Activated CD4-positive, alpha-beta T cell treated with anti-CD3 and anti-CD28 coated beads, Interleukin-2, Interleukin-4, amounts not matched to agents 100 ng/mL and 50 ng/mL, durations not matched to agents 16 hours and 8 hours (primary cell): ENCODE results near the gene TPBG.
"Not testable (repeated sequence)": the region's sequence is repeated elsewhere in the genome, so short reads cannot be mapped to it uniquely, and the experiment has no call there.

Source experiments
- DNase-seq: peaks from one replicate; pipeline ENCODE4 v3.0.0-alpha.2; 2020; ENCODE audit warnings: low spot score

The TPBG gene

DNA sequence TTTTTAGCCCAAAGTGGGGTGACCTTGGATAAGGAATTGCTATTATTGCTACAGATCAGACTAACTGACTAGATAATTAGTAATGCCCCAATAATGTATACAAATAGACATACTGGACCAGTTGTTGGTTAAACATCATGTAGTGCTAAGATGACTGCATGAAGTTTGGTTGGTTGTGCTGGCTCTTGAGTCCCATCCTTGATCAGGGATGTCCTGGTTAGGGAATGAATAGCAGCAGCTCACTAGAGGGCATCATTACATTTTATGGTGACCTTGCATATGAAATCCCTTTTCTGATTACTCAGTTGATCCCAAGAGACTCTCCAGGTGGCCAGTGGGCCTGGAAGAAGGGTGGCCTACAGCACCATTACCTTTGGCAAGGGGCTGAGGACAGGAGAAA lies 10.9 kb downstream of the TPBG start:
- no peak for DNase-seq

DNA sequence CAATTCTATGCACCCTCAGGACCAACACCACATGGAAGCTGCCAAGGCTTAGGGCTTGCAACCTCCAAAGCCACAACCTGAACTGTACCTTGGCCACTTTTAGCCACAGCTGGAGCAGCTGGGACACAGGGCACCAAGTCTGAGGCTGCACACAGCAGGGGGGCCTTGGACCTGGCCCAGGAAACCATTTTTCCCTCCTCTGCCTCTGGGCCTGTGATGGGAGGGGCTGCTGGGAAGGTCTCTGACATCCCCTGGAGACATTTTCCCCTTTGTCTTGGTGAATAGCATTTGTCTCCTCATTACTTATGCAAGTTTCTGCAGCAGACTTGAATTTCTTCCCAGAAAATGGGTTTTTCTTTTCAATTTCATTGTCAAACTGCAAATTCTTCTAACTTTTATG lies 13.0 kb downstream of the TPBG start:
- no peak for DNase-seq

DNA sequence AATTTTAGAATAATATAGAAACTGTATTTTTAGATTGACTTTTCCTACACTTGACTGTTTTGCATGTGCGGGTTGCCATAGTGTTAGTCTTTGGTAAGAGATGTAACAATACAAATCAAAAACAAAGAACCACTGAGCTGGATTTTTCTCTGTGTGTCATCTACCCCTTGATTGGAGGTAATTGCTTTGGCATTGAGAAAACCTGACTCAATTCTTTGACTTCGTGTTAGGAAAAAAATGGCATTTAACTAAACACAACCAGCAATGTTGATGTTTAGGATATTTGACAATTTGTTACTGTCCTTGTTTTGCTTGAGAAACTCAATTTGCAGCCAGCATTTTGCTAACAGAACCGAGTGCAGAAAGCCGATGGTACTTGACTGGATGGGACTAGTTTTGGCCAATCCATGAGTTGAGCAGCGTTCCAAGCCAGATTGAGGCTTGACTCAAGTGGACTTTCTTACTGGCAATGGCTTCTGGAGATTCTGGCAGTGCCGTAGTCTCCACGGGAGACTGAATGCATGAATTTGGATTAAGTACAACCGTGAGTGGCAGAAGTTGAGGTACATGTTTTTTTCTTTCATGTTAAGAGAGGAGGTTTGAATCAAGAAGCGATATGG lies 17.1 kb downstream of the TPBG start:
- DNase-seq, result no peak

DNA sequence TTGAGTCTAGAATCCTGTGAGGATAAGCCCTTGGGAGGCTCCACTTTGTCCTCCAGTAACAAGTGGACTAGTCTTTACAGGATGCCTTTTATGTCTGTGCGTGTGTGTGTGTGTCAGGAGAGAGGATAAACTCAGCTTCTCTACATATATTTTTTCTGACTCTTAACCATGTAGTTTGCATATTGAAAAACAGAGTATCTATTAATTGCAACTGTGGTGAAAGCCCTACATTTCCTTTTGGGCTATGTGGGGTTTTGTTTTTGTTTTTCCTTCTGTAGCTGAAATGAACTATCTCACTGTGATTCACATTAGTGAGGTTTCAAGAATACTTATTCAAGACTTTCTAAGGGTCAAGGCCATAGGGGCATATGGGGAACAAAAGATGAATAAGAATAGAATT lies 17.7 kb downstream of the TPBG start:
- DNase-seq, result no peak

DNA sequence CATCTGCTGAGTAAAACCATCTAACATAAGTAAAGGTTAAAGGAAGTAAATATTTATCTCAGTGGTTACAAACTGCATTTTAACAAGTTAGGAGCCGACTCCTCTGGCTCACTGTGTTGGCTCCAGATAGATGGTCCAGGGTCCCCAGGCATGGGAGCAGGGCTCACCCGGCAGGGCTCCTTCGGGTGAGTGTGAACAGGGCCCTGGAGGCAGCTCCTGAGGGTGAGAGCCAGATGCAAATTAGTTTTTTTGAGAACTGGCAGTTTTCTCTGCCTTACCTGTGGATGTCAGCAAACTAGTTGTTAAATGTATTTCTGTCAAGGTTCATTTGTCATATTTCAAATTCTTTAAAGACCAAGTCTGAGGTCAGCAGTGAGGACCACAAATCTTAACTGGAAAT lies 21.5 kb downstream of the TPBG start:
- DNase-seq, result no peak

DNA sequence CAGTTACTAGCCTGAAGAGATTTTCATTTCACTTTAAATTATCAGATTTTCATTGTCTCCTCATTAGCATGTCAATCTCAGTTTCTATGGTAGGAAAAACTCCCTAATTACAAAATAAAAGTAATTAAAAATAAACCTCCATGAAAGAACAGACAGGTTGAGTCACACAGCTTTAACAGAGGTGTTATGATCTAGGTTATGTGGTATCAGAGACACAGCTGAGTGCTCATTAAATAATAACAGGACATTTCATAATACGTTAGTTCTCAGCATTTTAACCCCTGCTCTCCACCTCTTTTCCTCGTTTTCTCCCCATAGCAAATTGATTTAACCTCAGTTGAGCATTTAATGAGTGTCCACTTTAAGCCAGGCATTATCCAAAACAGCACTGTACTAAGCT lies 21.9 kb downstream of the TPBG start:
- no peak for DNase-seq

DNA sequence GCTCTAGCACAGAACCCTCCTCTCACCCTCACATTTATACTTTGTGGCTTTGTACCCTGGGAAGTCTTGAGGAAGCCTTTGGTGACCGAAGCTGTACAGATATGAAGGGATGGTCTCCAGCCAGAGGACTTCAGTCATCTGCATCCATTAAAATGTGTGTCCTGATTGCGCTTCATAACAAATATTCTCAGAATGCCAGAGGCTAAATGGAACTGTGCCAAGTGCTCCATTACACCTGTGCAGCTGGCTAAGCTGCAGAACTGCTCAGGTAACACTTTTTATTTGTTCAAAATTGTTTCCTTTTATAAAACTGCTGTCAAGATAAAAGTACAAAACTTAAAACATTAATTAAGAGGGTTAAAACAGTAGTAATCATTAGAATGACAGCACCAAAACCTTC lies 22.3 kb downstream of the TPBG start:
- no peak for DNase-seq

DNA sequence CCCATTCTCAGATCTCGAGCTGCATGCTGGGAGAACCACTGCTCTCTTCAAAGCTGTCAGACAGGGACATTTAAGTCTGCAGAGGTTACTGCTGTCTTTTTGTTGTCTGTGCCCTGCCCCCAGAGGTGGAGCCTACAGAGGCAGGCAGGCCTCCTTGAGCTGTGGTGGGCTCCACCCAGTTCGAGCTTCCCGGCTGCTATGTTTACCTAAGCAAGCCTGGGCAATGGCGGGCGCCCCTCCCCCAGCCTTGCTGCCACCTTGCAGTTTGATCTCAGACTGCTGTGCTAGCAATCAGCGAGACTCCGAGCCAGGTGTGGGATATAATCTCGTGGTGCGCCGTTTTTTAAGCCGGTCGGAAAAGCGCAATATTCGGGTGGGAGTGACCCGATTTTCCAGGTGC lies 31.2 kb downstream of the TPBG start:
- not testable (repeated sequence) for DNase-seq

DNA sequence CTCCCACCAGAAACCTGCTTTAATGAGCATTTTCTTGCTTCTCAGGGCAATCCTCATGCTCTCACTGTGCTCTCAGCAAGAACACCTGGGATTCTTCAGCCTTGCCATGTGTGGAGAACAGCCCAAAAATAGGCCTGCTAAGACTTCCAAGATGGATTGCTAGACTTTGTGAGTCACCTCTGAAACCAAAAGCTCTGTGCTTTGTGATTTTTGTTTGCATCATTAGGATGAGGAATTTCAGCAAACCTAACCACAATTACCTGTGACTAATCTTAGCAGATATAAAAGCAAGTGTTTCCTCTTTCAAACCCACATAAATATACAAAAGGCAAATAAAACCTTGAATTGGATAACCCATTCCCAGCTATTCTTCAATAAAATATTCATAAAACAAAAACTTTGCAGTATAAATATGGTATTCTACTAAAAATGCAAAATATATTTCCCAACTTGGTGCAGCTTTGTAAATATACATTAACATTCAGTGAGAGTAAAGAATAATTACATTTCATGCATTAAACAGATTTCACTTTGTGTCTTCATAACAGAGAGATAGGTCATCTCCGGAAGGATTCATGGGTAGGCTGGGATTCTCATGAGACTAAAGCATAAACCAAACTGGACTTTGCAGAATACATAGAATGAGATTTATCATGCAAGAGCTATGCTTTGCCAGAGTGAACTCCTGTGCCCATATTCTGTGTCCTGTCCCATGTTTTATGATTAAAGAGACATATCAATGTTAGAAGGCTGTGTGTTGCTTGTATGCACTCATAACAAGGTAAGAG lies 33.5 kb downstream of the TPBG start:
- DNase-seq, result no peak

DNA sequence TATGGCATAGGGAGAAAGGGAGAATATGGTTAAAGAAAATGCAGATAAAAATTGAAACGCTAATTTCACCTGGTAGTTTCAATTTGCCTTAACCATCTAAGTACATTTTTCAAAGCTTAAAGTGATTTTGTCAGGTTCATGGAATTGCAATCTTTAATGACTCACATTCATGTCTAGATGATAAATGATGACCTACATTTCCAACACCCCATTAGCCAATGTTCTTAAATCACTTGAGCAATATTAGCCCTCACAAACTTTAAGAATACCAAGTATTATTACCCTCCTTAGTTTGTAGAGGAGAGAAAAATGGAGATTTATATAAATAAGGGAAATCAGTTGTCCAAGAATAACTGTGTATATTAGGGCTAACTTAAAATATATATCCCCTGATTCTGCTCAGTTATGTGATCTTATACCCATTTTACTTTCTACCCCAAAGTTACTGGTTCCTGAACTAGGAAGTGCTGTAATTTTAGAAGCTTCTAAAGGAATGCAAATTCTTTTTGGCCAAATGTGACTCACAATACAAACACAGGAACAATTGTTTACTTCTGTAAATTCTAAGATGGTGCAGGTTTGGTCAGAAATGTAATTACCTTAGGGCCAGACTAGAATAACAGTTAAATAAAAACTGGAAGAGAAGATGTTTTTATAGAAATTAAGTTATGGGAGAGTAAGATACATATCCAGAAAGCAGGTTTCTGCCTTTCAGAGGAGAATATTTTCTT lies 34.5 kb downstream of the TPBG start:
- DNase-seq, result no peak

DNA sequence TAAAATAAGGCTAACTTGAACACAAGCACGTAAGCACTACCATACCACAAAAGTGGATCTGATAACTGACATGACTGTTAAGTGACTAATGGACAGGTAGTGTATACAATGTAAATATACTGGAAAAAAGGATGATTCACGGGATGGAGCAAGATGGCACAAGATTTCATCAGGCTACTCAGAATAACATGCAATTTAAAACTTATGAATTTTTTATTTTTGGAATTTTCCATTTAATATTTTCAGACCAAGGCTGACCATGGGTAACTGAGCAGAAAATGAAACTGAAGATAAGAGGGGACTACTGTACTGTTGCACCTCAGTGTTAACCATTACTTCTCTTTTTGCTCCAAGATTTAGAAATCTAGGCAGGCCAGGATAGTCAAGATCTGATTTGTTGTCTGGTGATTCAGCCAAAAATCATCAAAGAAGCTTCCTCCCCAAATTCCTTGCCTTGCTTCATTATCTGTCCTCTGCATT lies 45.4 kb downstream of the TPBG start:
- no peak for DNase-seq

DNA sequence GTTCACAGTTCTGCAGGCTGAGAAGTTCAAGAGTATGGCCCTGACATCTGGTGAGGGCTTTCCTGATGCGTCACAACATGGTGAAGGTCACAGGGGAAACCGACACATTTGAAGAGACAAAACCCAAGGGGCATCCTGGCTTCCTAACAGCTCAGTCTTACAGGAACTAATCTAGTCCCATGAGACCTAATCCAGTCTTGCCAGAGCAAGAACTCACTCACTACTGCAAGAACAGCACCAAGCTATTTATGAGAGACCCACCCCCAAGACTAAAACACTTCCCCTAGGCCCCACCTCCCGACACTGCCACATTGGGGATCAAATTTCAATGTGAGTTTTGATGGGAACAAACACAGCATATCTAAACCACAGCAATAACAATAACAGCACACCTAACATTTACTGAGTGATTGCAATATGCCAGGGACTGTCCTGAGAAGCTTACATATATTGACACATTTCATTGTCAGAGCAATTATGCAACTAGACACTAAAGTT lies 46.6 kb downstream of the TPBG start:
- no peak for DNase-seq

DNA sequence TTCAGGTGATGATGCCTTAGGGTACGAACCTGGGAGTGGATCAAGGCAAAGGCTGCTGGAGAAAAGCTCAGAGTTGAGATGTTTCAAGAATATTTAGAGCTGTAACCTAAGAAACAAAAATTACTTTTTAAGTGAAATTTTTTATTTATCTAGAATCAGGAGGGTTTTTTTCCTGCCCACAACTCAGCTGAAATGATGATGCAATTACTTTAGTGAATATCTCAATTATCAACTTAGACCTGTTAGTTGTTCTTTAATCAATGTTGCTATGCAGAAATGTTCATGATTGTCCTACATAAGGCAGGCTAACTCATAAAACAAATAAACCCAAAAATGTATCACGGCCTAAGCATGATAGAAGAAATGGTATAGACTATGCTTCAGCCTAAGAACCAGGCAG lies 50.3 kb downstream of the TPBG start:
- no peak for DNase-seq

DNA sequence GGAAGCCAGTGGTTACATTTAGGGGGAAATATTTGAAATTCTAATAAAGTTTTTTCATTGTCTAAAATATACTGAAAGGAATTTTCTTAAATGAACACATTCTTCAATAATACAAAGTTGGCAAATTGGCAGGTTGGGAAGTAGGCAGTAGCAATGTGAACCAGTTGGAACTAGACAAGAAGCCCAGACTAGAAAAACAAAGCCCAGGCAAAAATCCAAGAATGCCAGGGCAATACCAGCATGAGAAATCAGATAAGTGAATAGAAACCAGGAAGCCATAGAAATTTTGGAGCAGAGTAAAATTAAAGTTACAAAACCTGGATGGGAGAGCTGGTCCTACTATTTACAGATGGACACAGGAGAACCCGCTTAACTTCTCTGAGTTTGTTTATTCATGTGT lies 52.2 kb downstream of the TPBG start:
- no peak for DNase-seq

DNA sequence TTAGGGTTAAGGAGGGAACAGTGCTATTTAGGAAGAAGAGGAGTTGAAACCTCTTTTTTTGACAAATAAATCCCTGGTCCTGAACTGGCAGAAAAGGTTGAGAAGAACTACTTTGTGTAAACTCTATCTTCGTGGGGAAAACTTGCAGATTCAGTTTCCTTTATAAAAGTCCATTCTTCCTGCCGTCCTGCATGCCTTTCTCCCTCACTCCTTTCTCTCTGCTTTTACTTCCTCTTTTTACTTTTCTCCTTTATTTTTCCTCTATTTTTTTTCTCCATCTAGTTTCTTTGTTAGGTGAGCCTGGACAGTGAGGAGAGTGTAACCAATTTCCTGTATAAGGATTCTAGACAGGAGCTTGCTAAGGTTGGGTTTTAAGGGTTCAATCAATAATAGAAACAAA lies 52.7 kb downstream of the TPBG start:
- no peak for DNase-seq
